ENCODE results near the gene PRR35.

PRR35 gene

GRCh38 chr16:585351-585750 lies 25.2 kb downstream of the PRR35 start:
- Histone ChIP-seq H3K9me3 (no peaks in the 10 kb centered on the region), H3K4me1 (peaks cover 0 to 32% (median 15%) of the 10 kb centered on the region in 4 donors), H3K4me3 (no peak overlapping the region), H3K27me3 (peaks cover 0 to 5% of the 10 kb centered on the region in 2 donors), H3K27ac (no peak overlapping the region), H3K36me3 (peaks cover 0 to 22% (median 5%) of the 10 kb centered on the region in 3 donors)
- DNase-seq, result no peak
- TF ChIP-seq CTCF (IDR thresholded peaks at IDR 0.05), result no peak
- intact Hi-C loops (cut with DNase I; ENCODE audit: low total_unique reads), result loop anchor here (10.0 kb wide), 1 partner anchor 49 kb away; the partner anchor contains the start of genes METTL26 and WFIKKN1

GRCh38 chr16:586047-586644 lies 26.0 kb downstream of the PRR35 start:
- no peak for TF ChIP-seq CTCF (IDR thresholded peaks at IDR 0.05)
- intact Hi-C loops (cut with DNase I; ENCODE audit: low total_unique reads), result loop anchor here (10.0 kb wide), 1 partner anchor 49 kb away; the partner anchor contains the start of genes METTL26 and WFIKKN1
- Histone ChIP-seq H3K27ac (no peak overlapping the region), H3K27me3 (peaks cover 0 to 5% of the 10 kb centered on the region in 2 donors), H3K4me1 (peaks cover 0 to 40% (median 22%) of the 10 kb centered on the region in 4 donors), H3K9me3 (no peaks in the 10 kb centered on the region), H3K36me3 (peaks cover 0 to 14% (median 0%) of the 10 kb centered on the region in 3 donors), H3K4me3 (no peak overlapping the region)
- no peak for DNase-seq

- Histone ChIP-seq H3K36me3 (peaks cover 0 to 13% (median 0%) of the 10 kb centered on the region in 3 donors), H3K9me3 (no peaks in the 10 kb centered on the region), H3K4me3 (no peak overlapping the region), H3K4me1 (peaks cover 0 to 48% (median 28%) of the 10 kb centered on the region in 4 donors), H3K27me3 (peaks cover 0 to 5% of the 10 kb centered on the region in 2 donors), H3K27ac (peak overlapping the region in 1 of 2 donors; percentile 87)
- intact Hi-C loops (cut with DNase I; ENCODE audit: low total_unique reads), result loop anchor here (10.0 kb wide), 1 partner anchor 48 kb away; the partner anchor contains the start of genes METTL26 and WFIKKN1
- no peak for TF ChIP-seq CTCF (IDR thresholded peaks at IDR 0.05)
- DNase-seq, result no peak
Measured at GRCh38 chr16:586645-587590, 26.7 kb downstream of the PRR35 start.

- Histone ChIP-seq H3K27ac (peak overlapping the region; percentile 87 to 96), H3K36me3 (peaks cover 0 to 9% (median 0%) of the 10 kb centered on the region in 3 donors), H3K9me3 (no peaks in the 10 kb centered on the region), H3K4me1 (peaks cover 0 to 63% (median 39%) of the 10 kb centered on the region in 4 donors), H3K27me3 (peaks cover 0 to 5% of the 10 kb centered on the region in 2 donors), H3K4me3 (peak overlapping the region; percentile 73 to 82)
- TF ChIP-seq CTCF (IDR thresholded peaks at IDR 0.05), result no peak
- DNase-seq, result peak in 1 of 2 donors; percentile 79
- intact Hi-C loops (cut with DNase I; ENCODE audit: low total_unique reads), result loop anchor here (10.0 kb wide), 1 partner anchor 46 kb away; the partner anchor contains the start of genes METTL26 and WFIKKN1
Measured at GRCh38 chr16:588639-588888, 28.4 kb downstream of the PRR35 start.

- TF ChIP-seq CTCF (IDR thresholded peaks at IDR 0.05), result no peak
- Histone ChIP-seq H3K4me1 (peaks cover 0 to 64% (median 41%) of the 10 kb centered on the region in 4 donors), H3K36me3 (peaks cover 0 to 14% (median 0%) of the 10 kb centered on the region in 3 donors), H3K27me3 (peaks cover 0 to 5% of the 10 kb centered on the region in 2 donors), H3K9me3 (no peaks in the 10 kb centered on the region), H3K27ac (peak overlapping the region; percentile 87 to 96), H3K4me3 (peak overlapping the region; percentile 73 to 82)
- intact Hi-C loops (cut with DNase I; ENCODE audit: low total_unique reads), result loop anchor here (10.0 kb wide), 1 partner anchor 46 kb away; the partner anchor contains the start of genes METTL26 and WFIKKN1
- DNase-seq, result peak; percentile 97 to 98
Measured at GRCh38 chr16:588889-589657, 28.9 kb downstream of the PRR35 start.
